CD4-positive, alpha-beta T cell (primary cell): ENCODE results near the gene CAAP1. TPM values are rescaled to one million over a fixed set of nuclear protein-coding genes. Genes with fewer than 3 reads are reported as not detected.
"Not testable (repeated sequence)": the region's sequence is repeated elsewhere in the genome, so short reads cannot be mapped to it uniquely, and the experiment has no call there.

Experiments
- ATAC-seq: fragments of 200-7000 bp; cut with Tn5 transposase; one replicate; pipeline ENCODE4 v1.10.0; 2022; ENCODE audit warnings: mild to moderate bottlenecking; ENCODE audit not compliant: poor library complexity
- CTCF ChIA-PET: fragments of 350-600 bp; sonication (Branson Sonifier 250); formaldehyde crosslinking; loops from one replicate; lab custom pipeline; 2021; ENCODE audit warnings: antibody characterized with exemption, inconsistent platforms; lab: Charles Lee
- POLR2A ChIA-PET: fragments of 350-600 bp; sonication (Branson Sonifier 250); formaldehyde crosslinking; loops from one replicate; lab custom pipeline; 2021; ENCODE audit warnings: antibody characterized with exemption, inconsistent platforms; lab: Charles Lee
- DNase-seq, 14 experiments: peaks; one replicate each; pipeline ENCODE4 v3.0.0-alpha.2; 2013 to 2020; ENCODE audit warnings: mixed read lengths in 2 of 14
- H3K27ac ChIP-seq, 2 donors: one replicate each; pipeline versions ENCODE4 v1.5.1 to v1.7.0; 2013; ENCODE audit warnings: low read length in 2 of 2, low read depth in 1 of 2, mild to moderate bottlenecking in 1 of 2
- H3K27me3 ChIP-seq, 2 experiments: 1 replicate in 1 of 2; 2 replicates in 1 of 2; pipeline versions ENCODE4 v1.6.1 to v1.7.0; 2013; ENCODE audit warnings: low read length in 2 of 2, control low read depth in 1 of 2, mild to moderate bottlenecking in 1 of 2, moderate library complexity in 1 of 2; ENCODE audit not compliant: insufficient read depth in 2 of 2, control insufficient read depth in 1 of 2
- H3K36me3 ChIP-seq: one replicate; pipeline ENCODE4 v1.6.1; 2013; ENCODE audit warnings: low read length, control low read depth; ENCODE audit not compliant: insufficient read depth
- H3K4me1 ChIP-seq: one replicate; pipeline ENCODE4 v1.6.1; 2013; ENCODE audit warnings: low read length, control low read depth; ENCODE audit not compliant: insufficient read depth
- H3K4me3 ChIP-seq: one replicate; pipeline ENCODE4 v1.5.1; 2013; ENCODE audit warnings: mild to moderate bottlenecking, low read length, moderate library complexity
- H3K9me3 ChIP-seq, 2 experiments: 1 replicate in 1 of 2; 2 replicates in 1 of 2; pipeline versions ENCODE4 v1.6.1 to v1.7.0; 2013; ENCODE audit warnings: low read length in 2 of 2, mild to moderate bottlenecking in 2 of 2, control low read depth in 1 of 2, moderate library complexity in 1 of 2; ENCODE audit not compliant: control insufficient read depth in 1 of 2, insufficient read depth in 1 of 2
- H3K27ac Mint-ChIP-seq: one replicate; pipeline ENCODE4 v1.8.0; 2020; ENCODE audit warnings: mixed read lengths
- H3K27me3 Mint-ChIP-seq: one replicate; pipeline ENCODE4 v1.8.0; 2021; ENCODE audit warnings: mixed read lengths
- H3K36me3 Mint-ChIP-seq: one replicate; pipeline ENCODE4 v1.8.0; 2021; ENCODE audit warnings: low read depth, mixed read lengths
- H3K4me1 Mint-ChIP-seq: one replicate; pipeline ENCODE4 v1.8.0; 2021; ENCODE audit warnings: low read depth, mixed read lengths
- H3K4me3 Mint-ChIP-seq: one replicate; pipeline ENCODE4 v1.8.0; 2020; ENCODE audit warnings: mild to moderate bottlenecking, mixed read lengths
- H3K9me3 Mint-ChIP-seq: one replicate; pipeline ENCODE4 v1.8.0; 2020; ENCODE audit warnings: mixed read lengths
- intact Hi-C, 2 experiments: fragments of 100-400 bp; cut with DNase I in 1 of 2; cut with micrococcal nuclease in 1 of 2; formaldehyde crosslinking; loops; one replicate each; pipeline versions ENCODE4 v1.15.1 to v1.9.0; 2023 to 2025; cut with DNase I, micrococcal nuclease
- total RNA-seq, 174 experiments: library from RNA in 2 of 174; stranded (reverse) in 2 of 174; gene quantifications; one replicate each; pipeline ENCODE4 v1.2.3 and lab custom pipeline; 2021 to 2026
- TF ChIP-seq, protein P1 (sequence below): fragments of 200-600 bp; IDR thresholded peaks from one replicate; pipeline ENCODE4 v1.8.0; 2022; ENCODE audit warnings: antibody characterized with exemption, mild to moderate bottlenecking

Gene CAAP1
- total RNA-seq, 2 experiments from 2014 or later: 11.4 to 12.8 TPM

GRCh38 chr9:26833792-26834191 is 58.8 kb downstream of the CAAP1 start:
- Histone ChIP-seq H3K9me3 (no peaks in the 10 kb centered on the region), H3K4me1 (no peaks in the 10 kb centered on the region), H3K36me3 (no peaks in the 10 kb centered on the region), H3K27me3 (no peaks in the 10 kb centered on the region), H3K4me3 (no peak overlapping the region), H3K27ac (no peak overlapping the region)
- peaks cover 14% of the 10 kb centered on the region for H3K36me3 Mint-ChIP-seq
- no peak for DNase-seq
- CTCF ChIA-PET: no interaction called here
- no peak overlapping the region for H3K4me3 Mint-ChIP-seq
- H3K9me3 Mint-ChIP-seq: peaks cover 3% of the 10 kb centered on the region
- ATAC-seq: no peak
- no peaks in the 10 kb centered on the region for H3K27me3 Mint-ChIP-seq
- intact Hi-C loops: no loop called here
- TF ChIP-seq, protein P1, sequence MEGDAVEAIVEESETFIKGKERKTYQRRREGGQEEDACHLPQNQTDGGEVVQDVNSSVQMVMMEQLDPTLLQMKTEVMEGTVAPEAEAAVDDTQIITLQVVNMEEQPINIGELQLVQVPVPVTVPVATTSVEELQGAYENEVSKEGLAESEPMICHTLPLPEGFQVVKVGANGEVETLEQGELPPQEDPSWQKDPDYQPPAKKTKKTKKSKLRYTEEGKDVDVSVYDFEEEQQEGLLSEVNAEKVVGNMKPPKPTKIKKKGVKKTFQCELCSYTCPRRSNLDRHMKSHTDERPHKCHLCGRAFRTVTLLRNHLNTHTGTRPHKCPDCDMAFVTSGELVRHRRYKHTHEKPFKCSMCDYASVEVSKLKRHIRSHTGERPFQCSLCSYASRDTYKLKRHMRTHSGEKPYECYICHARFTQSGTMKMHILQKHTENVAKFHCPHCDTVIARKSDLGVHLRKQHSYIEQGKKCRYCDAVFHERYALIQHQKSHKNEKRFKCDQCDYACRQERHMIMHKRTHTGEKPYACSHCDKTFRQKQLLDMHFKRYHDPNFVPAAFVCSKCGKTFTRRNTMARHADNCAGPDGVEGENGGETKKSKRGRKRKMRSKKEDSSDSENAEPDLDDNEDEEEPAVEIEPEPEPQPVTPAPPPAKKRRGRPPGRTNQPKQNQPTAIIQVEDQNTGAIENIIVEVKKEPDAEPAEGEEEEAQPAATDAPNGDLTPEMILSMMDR: no peak
- H3K4me1 Mint-ChIP-seq: no peaks in the 10 kb centered on the region
- no peak overlapping the region for H3K27ac Mint-ChIP-seq
- POLR2A ChIA-PET: no interaction called here

GRCh38 chr9:26828391-26828955 is 64.1 kb downstream of the CAAP1 start:
- ATAC-seq, H3K9me3 ChIP-seq, intact Hi-C loops, H3K27me3 Mint-ChIP-seq, POLR2A ChIA-PET, H3K4me1 ChIP-seq, DNase-seq, H3K36me3 ChIP-seq, H3K27me3 ChIP-seq, H3K27ac Mint-ChIP-seq, H3K4me3 Mint-ChIP-seq, H3K36me3 Mint-ChIP-seq, H3K27ac ChIP-seq, H3K4me1 Mint-ChIP-seq, H3K4me3 ChIP-seq, H3K9me3 Mint-ChIP-seq, CTCF ChIA-PET: not testable (repeated sequence)

DNA sequence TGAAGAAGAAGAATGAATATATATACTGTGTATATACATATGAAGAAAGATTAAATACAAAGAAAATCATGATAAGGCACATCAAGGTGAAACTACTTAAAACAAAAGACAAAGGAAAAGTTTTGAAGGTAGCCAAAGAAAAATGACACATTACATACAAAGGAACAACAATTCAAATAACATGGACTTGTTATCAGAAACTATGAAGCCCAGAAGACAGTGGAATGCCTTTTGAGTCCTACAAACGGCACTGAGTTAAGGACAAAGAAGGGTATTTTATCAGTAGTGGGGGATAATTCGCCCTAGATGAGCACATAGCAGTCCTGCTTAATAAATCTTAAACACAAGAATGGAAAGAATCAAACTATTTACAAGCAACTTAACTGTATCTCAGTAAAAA is 77.8 kb downstream of the CAAP1 start:
- H3K4me3 ChIP-seq: no peak overlapping the region
- no peaks in the 10 kb centered on the region for H3K4me1 ChIP-seq
- H3K27ac ChIP-seq: no peak overlapping the region
- intact Hi-C loops: no loop called here
- no peaks in the 10 kb centered on the region for H3K36me3 ChIP-seq
- peaks cover 8% of the 10 kb centered on the region for H3K27me3 Mint-ChIP-seq
- TF ChIP-seq, protein P1: no peak
- no peak overlapping the region for H3K27ac Mint-ChIP-seq
- ATAC-seq: no peak
- peaks cover 0 to under 1% of the 10 kb centered on the region in 2 experiments for H3K27me3 ChIP-seq
- POLR2A ChIA-PET: no interaction called here
- H3K36me3 Mint-ChIP-seq: no peaks in the 10 kb centered on the region
- CTCF ChIA-PET: no interaction called here
- no peaks in the 10 kb centered on the region for H3K9me3 ChIP-seq
- H3K9me3 Mint-ChIP-seq: no peaks in the 10 kb centered on the region
- DNase-seq: no peak
- no peak overlapping the region for H3K4me3 Mint-ChIP-seq
- no peaks in the 10 kb centered on the region for H3K4me1 Mint-ChIP-seq

- H3K36me3 ChIP-seq: no peaks in the 10 kb centered on the region
- DNase-seq (no peak), ATAC-seq (no peak)
- H3K9me3 ChIP-seq: no peaks in the 10 kb centered on the region
- Mint-ChIP-seq H3K9me3 (no peaks in the 10 kb centered on the region), H3K4me3 (no peak overlapping the region), H3K4me1 (no peaks in the 10 kb centered on the region), H3K27ac (no peak overlapping the region), H3K36me3 (no peaks in the 10 kb centered on the region), H3K27me3 (peaks cover 8% of the 10 kb centered on the region)
- intact Hi-C loops: no loop called here
- no peak overlapping the region for H3K27ac ChIP-seq
- peaks cover 0 to 4% of the 10 kb centered on the region in 2 experiments for H3K27me3 ChIP-seq
- TF ChIP-seq, protein P1: no peak
- ChIA-PET POLR2A (no interaction called here), CTCF (no interaction called here)
- no peaks in the 10 kb centered on the region for H3K4me1 ChIP-seq
- no peak overlapping the region for H3K4me3 ChIP-seq
These were observed 79.4 kb downstream of the CAAP1 start for GRCh38 chr9:26813247-26813646.
